A549 (cell line): Measurements from ENCODE around the gene ADARB1.

ENCODE experiments used
- BHLHE40 ChIP-seq: IDR thresholded peaks from 2 replicates; pipeline ENCODE4 v1.6.1; 2012; ENCODE audit warnings: low read depth, low read length, inconsistent platforms
- MYC ChIP-seq: IDR thresholded peaks from 2 replicates; pipeline ENCODE4 v1.6.1; 2012; ENCODE audit warnings: mild to moderate bottlenecking, inconsistent platforms, low read length, improper control_type of control experiment, borderline replicate concordance
- NPAS2 ChIP-seq: fragments of 250-450 bp; sonication (Bioruptor Pico); IDR thresholded peaks from 2 replicates; pipeline ENCODE4 v1.8.0; 2022; ENCODE audit warnings: mild to moderate bottlenecking, moderate library complexity, borderline replicate concordance
- POLR2A ChIP-seq: IDR thresholded peaks from 2 replicates; pipeline ENCODE4 v1.6.1; 2012; ENCODE audit warnings: mild to moderate bottlenecking, low read length
- SMC3 ChIP-seq: fragments of >200 bp; sonication (Bioruptor Twin); formaldehyde crosslinking; IDR thresholded peaks from 3 replicates; pipeline ENCODE4 v1.6.1; 2018; ENCODE audit warnings: inconsistent platforms
- TF ChIP-seq, protein P1 (sequence below): fragments of >200 bp; sonication (Bioruptor Twin); formaldehyde crosslinking; IDR thresholded peaks from 3 replicates; pipeline ENCODE4 v1.5.1; 2016
- TF ChIP-seq, protein P2 (sequence below): fragments of 250-450 bp; sonication (Bioruptor Pico); IDR thresholded peaks from 2 replicates; pipeline ENCODE4 v1.5.0; 2020; ENCODE audit warnings: low read depth, mild to moderate bottlenecking, moderate library complexity

DNA sequence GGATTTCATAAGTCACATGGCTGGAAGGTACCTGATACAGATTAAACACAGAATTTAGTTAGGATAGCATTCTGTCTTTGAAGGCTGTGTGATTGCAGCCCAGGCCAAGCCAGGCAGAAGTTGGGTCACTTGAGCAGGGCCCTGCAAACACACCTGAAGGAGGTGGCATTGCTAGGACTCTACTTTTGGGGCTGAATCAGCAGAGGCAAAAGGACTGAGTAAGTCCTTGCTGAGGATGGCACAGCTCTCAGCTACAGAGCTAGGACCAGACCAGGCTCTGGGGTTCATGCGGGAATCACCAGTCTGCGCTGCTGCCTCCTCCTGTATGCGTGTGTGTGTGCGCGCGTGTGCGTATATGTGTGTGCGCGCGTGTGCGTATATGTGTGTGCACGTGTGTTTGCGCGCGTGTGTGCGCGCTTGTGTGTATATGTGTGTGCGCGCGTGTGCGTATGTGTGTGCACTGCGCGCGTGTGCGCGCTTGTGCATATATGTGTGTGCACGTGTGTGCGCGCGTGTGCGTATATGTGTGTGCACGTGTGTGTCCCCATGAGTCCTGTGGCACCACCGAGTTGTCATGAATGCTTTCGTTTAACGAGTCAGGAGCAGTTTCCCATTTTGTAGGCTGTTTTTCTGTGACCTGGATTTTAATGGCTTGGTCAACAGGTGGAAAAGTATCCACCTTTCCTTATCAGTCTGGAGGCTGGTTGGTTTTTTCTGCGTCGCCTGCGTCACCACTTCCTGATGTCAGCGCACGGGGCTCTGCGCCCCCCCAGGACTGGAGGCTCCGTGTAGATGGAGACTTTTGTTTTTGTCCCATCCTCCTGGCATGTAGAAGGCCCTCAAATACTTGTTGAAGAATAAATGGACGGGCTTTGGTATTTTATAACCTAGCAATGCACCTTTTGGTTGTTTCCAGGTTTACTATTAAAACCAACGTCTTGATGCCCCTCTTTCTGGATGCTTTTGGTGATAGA, 34.7 kb downstream of the ADARB1 start:
- TF ChIP-seq NPAS2 (CRISPR knock-in tag) = no peak
- TF ChIP-seq, protein P1, sequence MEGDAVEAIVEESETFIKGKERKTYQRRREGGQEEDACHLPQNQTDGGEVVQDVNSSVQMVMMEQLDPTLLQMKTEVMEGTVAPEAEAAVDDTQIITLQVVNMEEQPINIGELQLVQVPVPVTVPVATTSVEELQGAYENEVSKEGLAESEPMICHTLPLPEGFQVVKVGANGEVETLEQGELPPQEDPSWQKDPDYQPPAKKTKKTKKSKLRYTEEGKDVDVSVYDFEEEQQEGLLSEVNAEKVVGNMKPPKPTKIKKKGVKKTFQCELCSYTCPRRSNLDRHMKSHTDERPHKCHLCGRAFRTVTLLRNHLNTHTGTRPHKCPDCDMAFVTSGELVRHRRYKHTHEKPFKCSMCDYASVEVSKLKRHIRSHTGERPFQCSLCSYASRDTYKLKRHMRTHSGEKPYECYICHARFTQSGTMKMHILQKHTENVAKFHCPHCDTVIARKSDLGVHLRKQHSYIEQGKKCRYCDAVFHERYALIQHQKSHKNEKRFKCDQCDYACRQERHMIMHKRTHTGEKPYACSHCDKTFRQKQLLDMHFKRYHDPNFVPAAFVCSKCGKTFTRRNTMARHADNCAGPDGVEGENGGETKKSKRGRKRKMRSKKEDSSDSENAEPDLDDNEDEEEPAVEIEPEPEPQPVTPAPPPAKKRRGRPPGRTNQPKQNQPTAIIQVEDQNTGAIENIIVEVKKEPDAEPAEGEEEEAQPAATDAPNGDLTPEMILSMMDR = no peak
- no peak for TF ChIP-seq SMC3
- TF ChIP-seq POLR2A = no peak
- TF ChIP-seq BHLHE40 = no peak
- TF ChIP-seq MYC = no peak
- TF ChIP-seq, protein P2, sequence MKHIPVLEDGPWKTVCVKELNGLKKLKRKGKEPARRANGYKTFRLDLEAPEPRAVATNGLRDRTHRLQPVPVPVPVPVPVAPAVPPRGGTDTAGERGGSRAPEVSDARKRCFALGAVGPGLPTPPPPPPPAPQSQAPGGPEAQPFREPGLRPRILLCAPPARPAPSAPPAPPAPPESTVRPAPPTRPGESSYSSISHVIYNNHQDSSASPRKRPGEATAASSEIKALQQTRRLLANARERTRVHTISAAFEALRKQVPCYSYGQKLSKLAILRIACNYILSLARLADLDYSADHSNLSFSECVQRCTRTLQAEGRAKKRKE (CRISPR knock-in tag) = no peak
